ENCODE data around the gene ZNF316. TPM values are rescaled to one million over a fixed set of nuclear protein-coding genes. Genes with fewer than 3 reads are reported as not detected.

ZNF316 gene
- total RNA-seq, 3 donors from 2014 or later, result 10.2 to 21.4 (median 21.3) TPM

DNA sequence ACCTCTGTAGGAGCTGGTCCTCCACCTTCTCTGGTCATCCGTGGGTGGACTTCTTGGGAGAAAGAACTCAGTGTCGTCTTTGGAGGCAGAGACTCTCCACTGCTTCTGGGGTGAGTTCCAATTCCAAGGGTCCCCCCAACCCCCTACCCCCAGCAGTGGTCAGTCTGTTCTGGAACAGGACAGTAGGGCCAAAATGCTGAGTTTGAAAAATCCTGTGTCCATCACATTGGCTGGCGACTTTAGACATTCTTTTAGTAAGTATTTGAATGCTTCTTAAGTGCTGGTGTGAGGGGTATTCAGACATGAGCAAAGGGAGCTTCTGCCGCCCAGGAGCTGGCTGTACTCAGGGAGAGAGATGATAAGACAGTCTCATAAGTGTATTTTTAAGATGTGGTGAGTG, 1.9 kb downstream of the ZNF316 start:
- peaks cover 6 to 8% of the 10 kb centered on the region in 2 donors for H3K4me1 ChIP-seq
- peak overlapping the region in 1 of 2 donors; percentile 98 for H3K27ac ChIP-seq
- DNase-seq (ENCODE audit: low spot score in 2 of 2), result no peak
- no peaks in the 10 kb centered on the region for H3K36me3 ChIP-seq
- intact Hi-C loops (cut with DNase I; ENCODE audit: low total_unique reads), result no loop called here
- no peaks in the 10 kb centered on the region for H3K9me3 ChIP-seq
- H3K4me3 ChIP-seq, result peak overlapping the region in 1 of 3 donors; percentile 100
- TF ChIP-seq, protein P1, sequence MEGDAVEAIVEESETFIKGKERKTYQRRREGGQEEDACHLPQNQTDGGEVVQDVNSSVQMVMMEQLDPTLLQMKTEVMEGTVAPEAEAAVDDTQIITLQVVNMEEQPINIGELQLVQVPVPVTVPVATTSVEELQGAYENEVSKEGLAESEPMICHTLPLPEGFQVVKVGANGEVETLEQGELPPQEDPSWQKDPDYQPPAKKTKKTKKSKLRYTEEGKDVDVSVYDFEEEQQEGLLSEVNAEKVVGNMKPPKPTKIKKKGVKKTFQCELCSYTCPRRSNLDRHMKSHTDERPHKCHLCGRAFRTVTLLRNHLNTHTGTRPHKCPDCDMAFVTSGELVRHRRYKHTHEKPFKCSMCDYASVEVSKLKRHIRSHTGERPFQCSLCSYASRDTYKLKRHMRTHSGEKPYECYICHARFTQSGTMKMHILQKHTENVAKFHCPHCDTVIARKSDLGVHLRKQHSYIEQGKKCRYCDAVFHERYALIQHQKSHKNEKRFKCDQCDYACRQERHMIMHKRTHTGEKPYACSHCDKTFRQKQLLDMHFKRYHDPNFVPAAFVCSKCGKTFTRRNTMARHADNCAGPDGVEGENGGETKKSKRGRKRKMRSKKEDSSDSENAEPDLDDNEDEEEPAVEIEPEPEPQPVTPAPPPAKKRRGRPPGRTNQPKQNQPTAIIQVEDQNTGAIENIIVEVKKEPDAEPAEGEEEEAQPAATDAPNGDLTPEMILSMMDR (IDR thresholded peaks at IDR 0.05), result no peak
- TF ChIP-seq POLR2AphosphoS5 (IDR thresholded peaks at IDR 0.05) (no peak), POLR2A (IDR thresholded peaks at IDR 0.05) (no peak)
- H3K27me3 ChIP-seq, result no peaks in the 10 kb centered on the region

DNA sequence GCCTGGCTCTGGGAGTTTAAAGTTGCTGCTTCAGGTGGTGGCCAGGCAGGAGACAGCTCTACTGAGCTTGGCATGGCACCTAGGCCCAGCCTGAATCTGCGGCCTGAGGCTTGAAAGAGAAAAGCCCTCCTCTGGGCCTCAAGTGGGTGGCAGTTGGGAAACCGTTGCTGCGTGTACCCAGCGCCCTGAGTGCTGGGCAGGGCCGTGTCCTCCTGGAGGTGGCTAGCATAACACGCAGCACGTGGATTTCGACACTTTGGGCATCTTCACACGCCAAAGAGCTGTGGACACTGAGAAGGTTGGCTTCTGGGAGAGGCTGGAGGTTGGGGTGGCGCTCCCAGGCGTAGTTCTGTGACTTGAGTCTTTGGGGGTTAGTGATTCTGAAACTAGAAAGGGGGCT, 2.5 kb downstream of the ZNF316 start:
- no peaks in the 10 kb centered on the region for H3K36me3 ChIP-seq
- no peak for DNase-seq (ENCODE audit: low spot score in 2 of 2)
- H3K27ac ChIP-seq, result peak overlapping the region in 1 of 2 donors; percentile 43
- TF ChIP-seq, protein P1 (IDR thresholded peaks at IDR 0.05), result no peak
- no peak for TF ChIP-seq POLR2A (IDR thresholded peaks at IDR 0.05)
- no peak for TF ChIP-seq POLR2AphosphoS5 (IDR thresholded peaks at IDR 0.05)
- H3K4me1 ChIP-seq, result peaks cover 6 to 8% of the 10 kb centered on the region in 2 donors
- H3K9me3 ChIP-seq, result no peaks in the 10 kb centered on the region
- peak overlapping the region in 1 of 3 donors; percentile 19 for H3K4me3 ChIP-seq
- no peaks in the 10 kb centered on the region for H3K27me3 ChIP-seq
- intact Hi-C loops (cut with DNase I; ENCODE audit: low total_unique reads), result no loop called here

DNA sequence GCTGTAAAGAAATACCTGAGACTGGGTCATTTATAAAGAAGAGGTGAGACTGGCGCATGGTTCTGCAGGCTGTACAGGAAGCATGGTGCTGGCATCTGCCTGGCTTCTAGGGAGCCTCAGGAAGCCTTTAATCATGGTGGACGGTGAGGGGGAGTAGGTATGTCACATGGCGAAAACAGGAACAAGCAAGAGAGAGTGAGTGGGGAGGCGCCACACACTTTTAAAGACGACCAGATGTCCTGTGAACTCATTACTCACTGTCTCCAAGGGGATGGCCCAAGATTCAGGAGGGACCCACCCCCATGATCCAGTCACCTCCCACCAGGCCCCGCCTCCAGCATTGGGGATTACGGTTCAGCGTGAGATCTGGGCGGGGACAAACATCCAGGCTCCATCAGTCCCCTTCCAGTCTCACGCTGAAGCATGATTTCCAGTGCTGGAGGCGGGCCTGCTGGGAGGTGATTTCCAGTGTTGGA, 3.2 kb downstream of the ZNF316 start:
- Histone ChIP-seq H3K27me3 (no peaks in the 10 kb centered on the region), H3K27ac (peak overlapping the region in 1 of 2 donors; percentile 43), H3K4me1 (peaks cover 6 to 8% of the 10 kb centered on the region in 2 donors), H3K4me3 (peak overlapping the region in 1 of 3 donors; percentile 19), H3K9me3 (no peaks in the 10 kb centered on the region), H3K36me3 (no peaks in the 10 kb centered on the region)
- no peak for DNase-seq (ENCODE audit: low spot score in 2 of 2)
- no peak for TF ChIP-seq POLR2A (IDR thresholded peaks at IDR 0.05)
- no peak for TF ChIP-seq POLR2AphosphoS5 (IDR thresholded peaks at IDR 0.05)
- TF ChIP-seq, protein P1 (IDR thresholded peaks at IDR 0.05), result no peak
- intact Hi-C loops (cut with DNase I; ENCODE audit: low total_unique reads), result no loop called here

DNA sequence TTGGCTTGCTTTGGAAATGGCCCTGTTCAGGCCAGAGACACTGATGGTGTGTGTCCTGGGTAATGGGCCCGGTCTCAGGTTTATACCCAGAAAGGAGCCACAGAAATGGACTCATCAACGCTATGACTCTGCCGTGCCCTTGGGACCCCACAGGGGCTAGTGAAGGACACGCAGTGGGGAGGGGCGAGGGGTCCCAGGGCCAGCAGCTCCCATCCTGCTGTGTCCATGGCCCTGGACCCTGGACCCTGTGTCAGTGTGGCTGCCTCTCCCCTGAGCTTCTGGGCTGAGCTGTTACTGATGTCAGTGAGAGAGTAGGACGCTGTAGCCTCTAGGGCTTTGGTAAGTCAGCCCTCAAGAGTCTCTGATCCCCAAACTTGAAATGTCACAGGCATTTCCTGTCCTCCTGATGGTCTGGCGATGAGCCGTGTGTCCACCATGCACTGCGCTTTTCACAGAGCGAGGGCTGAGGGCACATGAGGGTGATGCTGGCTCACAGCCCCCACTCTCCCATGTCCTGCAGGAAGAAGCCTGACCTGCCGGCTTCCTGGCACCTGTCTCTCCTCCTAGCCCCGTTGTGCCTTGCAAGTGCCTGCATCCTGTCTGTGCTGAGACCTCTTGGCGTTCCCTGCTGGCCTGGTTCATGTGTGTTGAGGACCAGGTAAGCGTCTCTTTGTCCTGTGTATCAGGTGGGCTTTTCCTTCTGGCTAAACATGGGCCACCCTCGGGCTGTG, 4.4 kb downstream of the ZNF316 start:
- H3K27ac ChIP-seq, result no peak overlapping the region
- no peaks in the 10 kb centered on the region for H3K27me3 ChIP-seq
- intact Hi-C loops (cut with DNase I; ENCODE audit: low total_unique reads), result no loop called here
- H3K9me3 ChIP-seq, result no peaks in the 10 kb centered on the region
- H3K4me1 ChIP-seq, result peaks cover under 1 to 8% of the 10 kb centered on the region in 2 donors
- TF ChIP-seq POLR2A (IDR thresholded peaks at IDR 0.05), result no peak
- no peak for TF ChIP-seq POLR2AphosphoS5 (IDR thresholded peaks at IDR 0.05)
- TF ChIP-seq, protein P1 (IDR thresholded peaks at IDR 0.05), result no peak
- H3K36me3 ChIP-seq, result no peaks in the 10 kb centered on the region
- H3K4me3 ChIP-seq, result no peak overlapping the region
- no peak for DNase-seq (ENCODE audit: low spot score in 2 of 2)

DNA sequence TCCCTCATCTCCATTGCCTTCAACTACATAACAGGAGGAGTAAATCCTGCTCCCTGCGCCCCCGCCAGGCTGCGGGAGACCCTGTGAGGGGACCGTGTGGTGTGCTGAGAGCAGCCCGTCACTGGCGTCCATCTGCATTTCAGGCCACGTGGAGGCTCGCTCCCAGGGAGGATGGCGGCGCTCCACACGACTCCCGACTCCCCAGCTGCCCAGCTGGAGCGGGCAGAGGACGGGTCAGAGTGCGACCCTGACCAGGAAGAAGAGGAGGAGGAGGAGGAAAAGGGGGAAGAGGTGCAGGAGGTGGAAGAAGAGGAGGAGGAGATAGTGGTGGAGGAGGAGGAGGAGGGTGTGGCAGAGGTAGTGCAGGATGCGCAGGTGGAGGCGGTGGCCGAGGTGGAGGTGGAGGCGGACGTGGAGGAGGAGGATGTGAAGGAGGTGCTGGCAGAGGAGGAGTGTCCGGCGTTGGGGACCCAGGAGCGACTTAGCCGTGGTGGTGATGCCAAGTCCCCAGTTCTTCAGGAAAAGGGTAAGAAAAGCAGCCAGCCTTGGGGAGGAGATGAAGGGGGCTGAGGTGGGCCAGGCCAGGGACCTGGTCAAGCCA, 5.2 kb downstream of the ZNF316 start:
- Histone ChIP-seq H3K27me3 (no peaks in the 10 kb centered on the region), H3K4me3 (no peak overlapping the region), H3K9me3 (no peaks in the 10 kb centered on the region), H3K27ac (no peak overlapping the region), H3K36me3 (no peaks in the 10 kb centered on the region), H3K4me1 (peaks cover 0 to 8% of the 10 kb centered on the region in 2 donors)
- no peak for DNase-seq (ENCODE audit: low spot score in 2 of 2)
- intact Hi-C loops (cut with DNase I; ENCODE audit: low total_unique reads), result no loop called here
- TF ChIP-seq, protein P1 (IDR thresholded peaks at IDR 0.05), result no peak
- no peak for TF ChIP-seq POLR2AphosphoS5 (IDR thresholded peaks at IDR 0.05)
- TF ChIP-seq POLR2A (IDR thresholded peaks at IDR 0.05), result no peak
